ENCODE data around the gene ZIC1.

ZIC1 gene

DNA sequence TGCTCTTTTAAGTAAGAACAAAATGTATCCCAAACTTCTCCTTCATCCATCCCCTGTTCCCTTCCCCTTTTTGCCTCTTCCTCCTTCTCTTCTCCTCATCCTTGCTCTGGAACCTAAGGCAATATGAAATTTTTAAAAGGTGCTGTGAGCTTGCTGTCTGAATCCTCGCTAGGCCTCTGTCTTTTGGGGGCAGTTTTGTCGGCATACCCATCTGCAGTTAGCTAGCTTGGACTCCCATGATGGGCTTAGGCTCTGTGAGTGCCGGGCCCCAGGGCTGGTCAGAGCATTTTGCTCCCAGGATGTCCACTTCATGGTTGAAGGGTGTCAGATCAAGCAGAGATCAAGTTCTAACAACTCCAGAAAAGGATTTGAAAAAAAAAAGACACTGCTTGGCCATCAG is 18.6 kb downstream of the ZIC1 start:
- TF ChIP-seq, protein P1, sequence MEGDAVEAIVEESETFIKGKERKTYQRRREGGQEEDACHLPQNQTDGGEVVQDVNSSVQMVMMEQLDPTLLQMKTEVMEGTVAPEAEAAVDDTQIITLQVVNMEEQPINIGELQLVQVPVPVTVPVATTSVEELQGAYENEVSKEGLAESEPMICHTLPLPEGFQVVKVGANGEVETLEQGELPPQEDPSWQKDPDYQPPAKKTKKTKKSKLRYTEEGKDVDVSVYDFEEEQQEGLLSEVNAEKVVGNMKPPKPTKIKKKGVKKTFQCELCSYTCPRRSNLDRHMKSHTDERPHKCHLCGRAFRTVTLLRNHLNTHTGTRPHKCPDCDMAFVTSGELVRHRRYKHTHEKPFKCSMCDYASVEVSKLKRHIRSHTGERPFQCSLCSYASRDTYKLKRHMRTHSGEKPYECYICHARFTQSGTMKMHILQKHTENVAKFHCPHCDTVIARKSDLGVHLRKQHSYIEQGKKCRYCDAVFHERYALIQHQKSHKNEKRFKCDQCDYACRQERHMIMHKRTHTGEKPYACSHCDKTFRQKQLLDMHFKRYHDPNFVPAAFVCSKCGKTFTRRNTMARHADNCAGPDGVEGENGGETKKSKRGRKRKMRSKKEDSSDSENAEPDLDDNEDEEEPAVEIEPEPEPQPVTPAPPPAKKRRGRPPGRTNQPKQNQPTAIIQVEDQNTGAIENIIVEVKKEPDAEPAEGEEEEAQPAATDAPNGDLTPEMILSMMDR (IDR thresholded peaks at IDR 0.05; ENCODE audit: low read depth, low read length), result no peak
- no peak for DNase-seq (ENCODE audit: low read depth in 2 of 2)
- H3K4me3 ChIP-seq (replicated peaks in 1 of 2; ENCODE audit: low read depth in 2 of 2, low read length in 2 of 2), result no peak overlapping the region

DNA sequence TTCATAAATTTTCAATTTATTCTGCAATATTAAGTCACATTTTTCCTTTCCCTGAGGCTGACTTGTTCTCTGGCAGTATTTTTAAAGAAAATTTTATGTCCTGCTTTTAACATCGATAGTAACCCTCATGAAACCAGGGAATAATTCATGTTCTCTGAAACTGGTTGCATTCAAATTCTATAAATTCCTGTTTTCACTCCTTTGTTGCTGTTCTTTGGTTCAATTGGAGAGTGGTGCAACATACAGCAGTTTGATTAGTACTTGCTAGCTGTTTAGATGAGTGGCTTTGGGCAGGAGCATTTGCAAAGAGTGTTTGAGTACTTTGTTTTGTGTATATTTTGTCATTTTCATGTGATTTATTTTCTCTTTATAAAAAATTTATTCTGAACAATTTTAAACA is 19.2 kb downstream of the ZIC1 start:
- no peak overlapping the region for H3K4me3 ChIP-seq (replicated peaks in 1 of 2; ENCODE audit: low read depth in 2 of 2, low read length in 2 of 2)
- TF ChIP-seq, protein P1 (IDR thresholded peaks at IDR 0.05; ENCODE audit: low read depth, low read length), result no peak
- no peak for DNase-seq (ENCODE audit: low read depth in 2 of 2)

DNA sequence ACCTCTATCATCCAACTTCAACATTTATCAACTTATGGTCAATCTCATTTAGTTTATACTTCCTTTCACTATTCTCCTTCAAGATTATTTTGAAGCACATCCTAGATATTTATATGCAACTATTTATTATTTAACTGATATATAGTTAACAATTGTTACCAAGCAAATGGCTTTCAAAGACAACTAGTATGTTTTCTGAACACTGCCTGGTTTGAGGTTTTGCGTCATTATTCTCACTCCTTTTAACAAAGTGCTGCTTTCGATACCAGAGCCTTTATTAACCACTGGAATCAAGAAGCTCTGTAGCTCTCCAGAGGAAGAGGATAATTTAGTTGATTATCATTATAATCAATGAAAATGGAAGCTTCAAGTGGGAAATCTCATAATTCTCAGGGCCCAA is 19.6 kb downstream of the ZIC1 start:
- no peak overlapping the region for H3K4me3 ChIP-seq (replicated peaks in 1 of 2; ENCODE audit: low read depth in 2 of 2, low read length in 2 of 2)
- DNase-seq (ENCODE audit: low read depth in 2 of 2), result no peak
- TF ChIP-seq, protein P1 (IDR thresholded peaks at IDR 0.05; ENCODE audit: low read depth, low read length), result no peak

DNA sequence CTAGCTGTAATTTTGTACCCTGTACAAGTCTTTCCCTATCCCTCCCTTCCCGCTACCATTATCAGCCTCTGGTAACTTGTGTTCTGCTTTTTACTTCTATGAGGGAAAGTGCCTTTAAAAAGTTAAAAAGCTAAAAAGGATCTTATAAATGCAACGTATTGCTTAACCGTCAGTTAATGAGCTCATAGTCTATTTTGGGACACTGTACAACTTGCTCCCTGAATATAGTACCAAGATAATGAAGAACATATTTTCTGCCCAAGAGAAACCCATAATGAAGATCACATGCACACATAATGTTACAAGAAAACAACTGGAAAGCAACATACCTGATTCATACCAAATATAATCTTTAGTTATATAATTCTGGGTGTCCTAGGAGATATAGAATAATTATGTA is 22.6 kb downstream of the ZIC1 start:
- TF ChIP-seq, protein P1 (IDR thresholded peaks at IDR 0.05; ENCODE audit: low read depth, low read length), result no peak
- H3K4me3 ChIP-seq (replicated peaks in 1 of 2; ENCODE audit: low read depth in 2 of 2, low read length in 2 of 2), result no peak overlapping the region
- no peak for DNase-seq (ENCODE audit: low read depth in 2 of 2)

DNA sequence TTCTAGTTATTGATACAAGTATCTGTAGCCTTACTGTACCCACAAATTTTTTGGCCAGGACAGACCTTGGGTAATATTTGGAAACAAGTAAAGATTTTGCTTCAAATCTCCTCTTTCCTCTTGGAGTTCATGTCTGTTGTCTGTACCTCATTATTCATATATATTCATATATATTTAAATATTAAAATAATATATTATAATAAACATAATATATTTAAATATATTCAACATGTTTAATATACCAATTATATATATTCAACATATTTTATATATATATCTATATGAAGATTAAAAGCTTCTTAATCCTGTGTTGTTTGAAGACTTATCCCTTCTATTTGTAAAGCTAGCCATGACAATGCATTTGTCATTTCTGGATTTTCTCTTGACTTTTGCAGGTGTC is 38.1 kb downstream of the ZIC1 start:
- DNase-seq (ENCODE audit: low read depth in 2 of 2), result no peak
- TF ChIP-seq, protein P1 (IDR thresholded peaks at IDR 0.05; ENCODE audit: low read depth, low read length), result no peak

DNA sequence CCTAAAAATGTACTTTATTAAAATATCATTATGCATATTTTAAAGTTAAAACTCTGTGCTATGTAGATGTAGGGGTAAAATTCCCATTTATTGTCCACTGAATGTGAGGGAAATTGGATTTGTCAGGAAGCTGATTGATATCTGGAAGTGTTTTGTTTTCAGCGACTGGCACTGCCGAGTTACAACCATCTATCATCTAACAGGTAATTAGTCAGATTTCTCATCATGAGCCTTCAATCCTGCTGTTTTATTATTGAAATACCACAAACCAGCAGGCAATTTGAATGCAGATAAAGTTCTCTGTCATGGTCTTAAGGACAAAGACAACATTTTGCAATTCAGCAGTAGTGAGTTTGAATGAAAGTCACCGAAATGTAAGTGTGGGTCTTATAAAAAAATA is 40.5 kb downstream of the ZIC1 start:
- TF ChIP-seq, protein P1 (IDR thresholded peaks at IDR 0.05; ENCODE audit: low read depth, low read length), result no peak

More for the DNA sequence above, 38.1 kb downstream of the ZIC1 start:
- H3K4me3 ChIP-seq (replicated peaks in 1 of 2; ENCODE audit: low read depth in 2 of 2, low read length in 2 of 2), result no peak overlapping the region

DNA sequence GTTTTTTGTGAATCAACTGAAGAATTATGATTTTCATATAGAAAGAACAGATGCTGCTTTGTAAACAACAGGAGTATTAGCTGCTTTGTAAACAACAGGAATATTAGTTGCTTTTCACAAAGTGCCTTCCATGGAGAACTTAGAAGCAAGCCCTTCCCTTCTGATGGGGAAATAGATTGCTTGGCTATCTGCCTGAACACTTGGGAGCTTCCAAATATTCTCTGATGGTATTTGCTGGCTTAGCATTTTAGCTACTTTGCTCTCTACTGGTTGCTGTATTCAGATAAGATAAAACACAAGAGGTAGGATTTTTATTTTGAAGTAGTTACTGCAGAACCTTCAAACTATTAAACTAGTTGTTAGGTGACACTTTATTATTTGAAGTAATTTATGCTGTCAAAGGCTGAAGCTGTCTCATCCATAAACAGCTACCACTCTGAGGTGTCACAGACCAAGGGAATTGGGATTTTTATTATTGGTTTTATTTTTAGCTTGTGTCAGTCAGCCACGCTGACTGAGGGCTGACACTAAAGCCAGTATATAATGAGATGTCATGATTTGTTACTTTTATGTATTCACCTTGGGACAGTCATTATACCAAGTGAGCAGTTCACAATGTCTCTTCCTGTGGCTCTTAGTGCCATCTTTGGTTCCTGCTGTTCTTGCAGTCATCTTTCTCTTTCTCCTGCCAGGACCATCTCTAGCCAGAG is 50.0 kb downstream of the ZIC1 start:
- TF ChIP-seq, protein P1 (IDR thresholded peaks at IDR 0.05; ENCODE audit: low read depth, low read length), result no peak
- DNase-seq (ENCODE audit: low read depth in 2 of 2), result no peak
- no peak overlapping the region for H3K4me3 ChIP-seq (replicated peaks in 1 of 2; ENCODE audit: low read depth in 2 of 2, low read length in 2 of 2)

More for the DNA sequence above, 40.5 kb downstream of the ZIC1 start:
- no peak for DNase-seq (ENCODE audit: low read depth in 2 of 2)
- H3K4me3 ChIP-seq (replicated peaks in 1 of 2; ENCODE audit: low read depth in 2 of 2, low read length in 2 of 2), result no peak overlapping the region
